ENCODE data around the gene POC1B. TPM values are rescaled to one million over a fixed set of nuclear protein-coding genes. Genes with fewer than 3 reads are reported as not detected.
A peak's percentile ranks its signal among the peaks of the same experiment; 100 is the strongest.

The POC1B gene
- total RNA-seq, 4 donors from 2014 or later, result 19.6 to 22.4 (median 20.0) TPM

DNA sequence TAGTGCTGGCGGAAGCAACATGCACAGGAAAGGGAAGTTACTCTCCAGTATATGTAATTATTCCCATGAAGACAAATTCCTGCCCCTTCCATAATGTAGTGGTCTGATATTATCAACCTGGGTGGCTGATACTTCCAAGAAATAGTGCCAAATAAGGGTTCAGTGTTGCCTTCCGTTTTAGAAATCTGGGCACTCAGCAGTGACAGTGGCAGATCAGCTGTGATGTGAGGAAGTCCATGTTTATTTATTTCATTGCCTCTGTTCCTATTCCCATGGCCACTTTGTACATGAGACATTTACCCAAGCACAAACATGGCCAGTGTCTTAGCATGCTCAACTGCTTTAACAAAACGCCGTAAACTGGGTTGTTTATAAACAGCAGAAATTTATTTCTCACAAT, 20.3 kb upstream of the POC1B start:
- TF ChIP-seq POLR2AphosphoS5 (IDR thresholded peaks at IDR 0.05) (no peak), EP300 (IDR thresholded peaks at IDR 0.05) (no peak), POLR2A (IDR thresholded peaks at IDR 0.05; ENCODE audit: low read depth) (no peak)
- TF ChIP-seq, protein P1, sequence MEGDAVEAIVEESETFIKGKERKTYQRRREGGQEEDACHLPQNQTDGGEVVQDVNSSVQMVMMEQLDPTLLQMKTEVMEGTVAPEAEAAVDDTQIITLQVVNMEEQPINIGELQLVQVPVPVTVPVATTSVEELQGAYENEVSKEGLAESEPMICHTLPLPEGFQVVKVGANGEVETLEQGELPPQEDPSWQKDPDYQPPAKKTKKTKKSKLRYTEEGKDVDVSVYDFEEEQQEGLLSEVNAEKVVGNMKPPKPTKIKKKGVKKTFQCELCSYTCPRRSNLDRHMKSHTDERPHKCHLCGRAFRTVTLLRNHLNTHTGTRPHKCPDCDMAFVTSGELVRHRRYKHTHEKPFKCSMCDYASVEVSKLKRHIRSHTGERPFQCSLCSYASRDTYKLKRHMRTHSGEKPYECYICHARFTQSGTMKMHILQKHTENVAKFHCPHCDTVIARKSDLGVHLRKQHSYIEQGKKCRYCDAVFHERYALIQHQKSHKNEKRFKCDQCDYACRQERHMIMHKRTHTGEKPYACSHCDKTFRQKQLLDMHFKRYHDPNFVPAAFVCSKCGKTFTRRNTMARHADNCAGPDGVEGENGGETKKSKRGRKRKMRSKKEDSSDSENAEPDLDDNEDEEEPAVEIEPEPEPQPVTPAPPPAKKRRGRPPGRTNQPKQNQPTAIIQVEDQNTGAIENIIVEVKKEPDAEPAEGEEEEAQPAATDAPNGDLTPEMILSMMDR (IDR thresholded peaks at IDR 0.05), result no peak
- no peak overlapping the region for H3K4me3 ChIP-seq
- 90% methylated on average over 4 of the region's 4 CpGs for WGBS
- no peak overlapping the region for H3K27ac ChIP-seq (replicated peaks in 1 of 4)
- no peaks in the 10 kb centered on the region for H3K9me3 ChIP-seq
- no peaks in the 10 kb centered on the region for H3K27me3 ChIP-seq
- H3K4me1 ChIP-seq, result peaks cover 12 to 22% (median 18%) of the 10 kb centered on the region in 4 donors
- H3K36me3 ChIP-seq, result no peaks in the 10 kb centered on the region
- peak; percentile 60 for DNase-seq (ENCODE audit: extremely low spot score)
- intact Hi-C loops (cut with DNase I), result loop anchor here (10.0 kb wide), 1 partner anchor 1309 kb away; no protein-coding TSS in a partner anchor

DNA sequence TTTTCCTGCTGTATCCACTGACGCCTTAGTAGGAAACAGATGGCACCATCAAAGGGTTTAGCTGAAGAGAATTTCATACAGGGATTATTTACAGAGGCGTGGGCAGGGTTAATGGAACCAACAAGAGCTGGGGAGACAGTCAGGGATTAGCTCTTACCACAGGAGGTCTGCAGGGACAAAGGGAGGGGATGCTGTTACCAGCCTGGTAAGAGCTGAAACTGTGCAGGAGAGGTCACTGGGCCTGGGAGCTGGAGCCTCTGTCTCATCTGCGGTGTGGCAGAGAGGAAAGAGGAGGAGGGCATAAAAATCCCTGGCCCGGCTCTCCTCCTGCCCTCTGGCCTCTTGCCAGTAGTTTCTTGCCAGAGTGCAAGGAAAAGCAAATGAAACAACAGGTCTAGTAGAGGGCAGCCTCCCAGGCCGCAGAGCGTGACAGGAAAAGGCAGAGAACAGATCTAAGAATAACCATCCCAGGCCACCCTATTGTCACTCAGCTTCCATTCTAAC, 18.9 kb upstream of the POC1B start:
- DNase-seq (ENCODE audit: extremely low spot score), result peak; percentile 90
- no peak for TF ChIP-seq POLR2AphosphoS5 (IDR thresholded peaks at IDR 0.05)
- no peaks in the 10 kb centered on the region for H3K9me3 ChIP-seq
- no peak overlapping the region for H3K4me3 ChIP-seq
- WGBS, result 41% methylated on average over 6 of the region's 6 CpGs
- no peaks in the 10 kb centered on the region for H3K27me3 ChIP-seq
- H3K36me3 ChIP-seq, result peaks cover 0 to 3% (median 0%) of the 10 kb centered on the region in 4 donors
- H3K4me1 ChIP-seq, result peaks cover 12 to 22% (median 18%) of the 10 kb centered on the region in 4 donors
- no peak overlapping the region for H3K27ac ChIP-seq (replicated peaks in 1 of 4)
- intact Hi-C loops (cut with DNase I), result loop anchor here (5.0 to 10.0 kb wide), 3 partner anchors 163 to 1310 kb away; partner anchors contain the start of gene ATP2B1

DNA sequence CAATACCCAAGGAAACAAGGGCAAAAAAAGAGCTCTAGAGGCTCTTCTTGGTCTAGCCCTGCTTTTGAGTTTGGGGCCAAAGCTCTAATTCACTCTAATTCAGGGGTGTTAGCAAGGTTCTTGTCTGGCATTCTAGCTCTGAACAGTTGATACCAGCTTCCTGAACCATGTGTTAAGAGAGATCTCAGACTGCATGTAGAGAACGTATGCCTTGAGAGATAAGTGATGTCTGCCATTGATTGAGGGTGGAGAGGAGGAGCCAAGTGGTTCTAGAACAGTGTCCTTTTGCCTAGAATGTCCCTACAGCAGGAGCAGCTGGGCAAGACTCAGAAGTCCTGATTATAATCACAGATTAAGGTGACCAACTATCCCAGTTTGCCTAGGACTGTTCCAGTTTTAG, 18.2 kb upstream of the POC1B start:
- TF ChIP-seq POLR2A (IDR thresholded peaks at IDR 0.05; ENCODE audit: low read depth) (no peak), POLR2AphosphoS5 (IDR thresholded peaks at IDR 0.05) (no peak), EP300 (IDR thresholded peaks at IDR 0.05) (no peak)
- TF ChIP-seq, protein P1 (IDR thresholded peaks at IDR 0.05), result no peak
- Histone ChIP-seq H3K27ac (replicated peaks in 1 of 4) (no peak overlapping the region), H3K4me3 (no peak overlapping the region), H3K27me3 (no peaks in the 10 kb centered on the region), H3K4me1 (peaks cover 12 to 22% (median 18%) of the 10 kb centered on the region in 4 donors), H3K9me3 (no peaks in the 10 kb centered on the region), H3K36me3 (peaks cover 0 to 3% (median 0%) of the 10 kb centered on the region in 4 donors)
- intact Hi-C loops (cut with DNase I), result loop anchor here (5.0 to 10.0 kb wide), 3 partner anchors 163 to 1311 kb away; partner anchors contain the start of gene ATP2B1
- WGBS, result 100% methylated on average over 1 of the region's 1 CpG
- DNase-seq (ENCODE audit: extremely low spot score), result peak; percentile 70

DNA sequence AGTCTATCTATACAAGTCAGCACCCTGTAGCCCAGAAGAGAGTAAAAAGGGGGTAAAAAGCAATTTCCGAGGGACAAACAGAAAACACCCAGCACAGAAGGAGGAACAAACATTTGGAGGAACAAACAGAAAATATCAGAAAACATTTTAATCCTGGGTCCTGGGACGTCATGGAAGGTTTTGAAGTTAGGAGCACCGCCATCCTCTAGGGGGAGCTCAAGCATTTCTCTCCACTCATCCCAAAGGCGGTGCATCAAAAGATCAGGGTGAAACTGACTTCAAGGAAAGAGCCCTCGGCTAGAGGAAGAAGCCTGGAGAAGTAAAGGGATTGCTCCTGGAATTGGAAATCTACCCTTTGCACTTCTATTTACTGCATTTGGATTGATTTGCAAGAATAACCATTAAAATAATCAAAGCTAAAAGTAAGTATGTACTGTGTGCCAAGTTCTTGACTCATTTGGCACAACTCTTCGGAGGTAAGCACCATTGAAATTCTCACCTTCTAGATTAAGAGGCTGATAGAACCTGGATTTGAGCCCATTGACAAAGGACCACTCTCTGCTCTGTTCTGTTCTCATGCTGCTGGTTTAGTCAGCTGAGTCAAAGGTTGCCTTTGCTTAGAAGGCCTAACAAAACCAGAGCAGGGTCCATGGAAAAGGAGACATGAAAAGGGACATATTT, 17.2 kb upstream of the POC1B start:
- Histone ChIP-seq H3K27ac (replicated peaks in 1 of 4) (no peak overlapping the region), H3K9me3 (no peaks in the 10 kb centered on the region), H3K36me3 (peaks cover 0 to 3% (median 0%) of the 10 kb centered on the region in 4 donors), H3K4me3 (no peak overlapping the region), H3K4me1 (peaks cover 12 to 22% (median 18%) of the 10 kb centered on the region in 4 donors), H3K27me3 (no peaks in the 10 kb centered on the region)
- TF ChIP-seq, protein P1 (IDR thresholded peaks at IDR 0.05), result peak; percentile 77 to 90 (median 81)
- no peak for TF ChIP-seq POLR2A (IDR thresholded peaks at IDR 0.05; ENCODE audit: low read depth)
- WGBS, result 22% methylated on average over 6 of the region's 6 CpGs
- peak; percentile 91 for DNase-seq (ENCODE audit: extremely low spot score)
- intact Hi-C loops (cut with DNase I), result loop anchor here (5.0 to 10.0 kb wide), 3 partner anchors 164 to 1312 kb away; partner anchors contain the start of gene ATP2B1

DNA sequence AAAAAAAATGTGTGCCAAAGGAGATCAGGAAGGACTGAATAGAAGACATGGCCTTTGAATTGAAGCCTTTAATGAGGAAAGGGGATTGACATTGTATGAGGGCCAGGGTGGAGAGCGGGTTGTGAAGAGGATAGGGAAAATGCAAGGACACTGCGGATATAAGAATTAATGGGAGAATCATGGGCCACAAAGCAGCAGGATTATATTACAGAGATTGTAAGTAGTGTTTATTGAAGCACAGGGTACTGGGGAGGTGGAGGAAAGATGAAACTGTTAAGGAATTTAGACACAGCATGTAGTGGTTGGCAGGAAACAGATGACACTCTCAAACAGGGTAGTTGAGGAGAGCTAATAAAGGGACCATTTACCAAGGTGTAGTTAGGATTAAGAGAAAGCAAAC, 16.4 kb upstream of the POC1B start:
- intact Hi-C loops (cut with DNase I), result loop anchor here (5.0 to 10.0 kb wide), 3 partner anchors 165 to 1313 kb away; partner anchors contain the start of gene ATP2B1
- Histone ChIP-seq H3K9me3 (no peaks in the 10 kb centered on the region), H3K27me3 (no peaks in the 10 kb centered on the region), H3K27ac (replicated peaks in 1 of 4) (no peak overlapping the region), H3K4me3 (no peak overlapping the region), H3K36me3 (peaks cover 0 to 3% (median 0%) of the 10 kb centered on the region in 4 donors), H3K4me1 (peaks cover 12 to 22% (median 18%) of the 10 kb centered on the region in 4 donors)
- no peak for TF ChIP-seq EP300 (IDR thresholded peaks at IDR 0.05)
- peak; percentile 24 for DNase-seq (ENCODE audit: extremely low spot score)
- WGBS, result 96% methylated on average over 2 of the region's 2 CpGs

Measured in esophagus muscularis mucosa (tissue), 4 donors.